IMR-90 (cell line): Measurements from ENCODE around the gene SOX6.

Experiments
- BHLHE40 ChIP-seq: fragments of 150-350 bp; IDR thresholded peaks from 2 replicates; pipeline ENCODE4 v1.6.1; 2016; ENCODE audit warnings: mild to moderate bottlenecking, low read depth, low read length
- POLR2A ChIP-seq: IDR thresholded peaks from 2 replicates; pipeline ENCODE4 v1.6.1; 2012; ENCODE audit warnings: mild to moderate bottlenecking, low read depth, low read length
- RCOR1 ChIP-seq: IDR thresholded peaks from 2 replicates; pipeline ENCODE4 v1.6.1; 2012; ENCODE audit warnings: mild to moderate bottlenecking, low read length, improper control_type of control experiment; ENCODE audit not compliant: insufficient replicate concordance
- TF ChIP-seq, protein P1 (sequence below): conservative IDR thresholded peaks from 2 replicates; pipeline ENCODE4 v1.5.1; 2012; ENCODE audit warnings: mild to moderate bottlenecking, low read depth, low read length, improper control_type of control experiment

DNA sequence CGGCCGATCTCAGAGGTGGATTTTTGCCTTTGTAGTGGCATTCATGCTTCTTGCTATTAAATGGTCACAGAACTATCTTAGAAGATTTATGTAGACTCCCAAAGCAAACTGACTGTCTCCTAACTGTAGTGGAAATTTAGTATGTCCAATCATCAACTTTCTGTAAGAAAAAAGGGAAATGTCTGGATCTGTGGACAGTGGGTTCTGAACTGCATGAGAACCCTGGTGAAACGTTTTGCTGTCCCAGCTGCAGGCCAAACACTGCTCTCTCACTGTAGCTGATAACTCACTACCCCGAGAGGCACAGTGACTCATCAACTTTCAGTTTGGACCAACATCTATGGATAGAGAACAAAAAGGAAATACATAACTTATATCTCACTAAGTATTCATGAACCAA, 387.1 kb downstream of the SOX6 start:
- TF ChIP-seq, protein P1, sequence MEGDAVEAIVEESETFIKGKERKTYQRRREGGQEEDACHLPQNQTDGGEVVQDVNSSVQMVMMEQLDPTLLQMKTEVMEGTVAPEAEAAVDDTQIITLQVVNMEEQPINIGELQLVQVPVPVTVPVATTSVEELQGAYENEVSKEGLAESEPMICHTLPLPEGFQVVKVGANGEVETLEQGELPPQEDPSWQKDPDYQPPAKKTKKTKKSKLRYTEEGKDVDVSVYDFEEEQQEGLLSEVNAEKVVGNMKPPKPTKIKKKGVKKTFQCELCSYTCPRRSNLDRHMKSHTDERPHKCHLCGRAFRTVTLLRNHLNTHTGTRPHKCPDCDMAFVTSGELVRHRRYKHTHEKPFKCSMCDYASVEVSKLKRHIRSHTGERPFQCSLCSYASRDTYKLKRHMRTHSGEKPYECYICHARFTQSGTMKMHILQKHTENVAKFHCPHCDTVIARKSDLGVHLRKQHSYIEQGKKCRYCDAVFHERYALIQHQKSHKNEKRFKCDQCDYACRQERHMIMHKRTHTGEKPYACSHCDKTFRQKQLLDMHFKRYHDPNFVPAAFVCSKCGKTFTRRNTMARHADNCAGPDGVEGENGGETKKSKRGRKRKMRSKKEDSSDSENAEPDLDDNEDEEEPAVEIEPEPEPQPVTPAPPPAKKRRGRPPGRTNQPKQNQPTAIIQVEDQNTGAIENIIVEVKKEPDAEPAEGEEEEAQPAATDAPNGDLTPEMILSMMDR = no peak
- TF ChIP-seq POLR2A (no peak; the same call in 1 of the 2 replicates), BHLHE40 (no peak), RCOR1 (no peak)
